HUES6 (cell line): ENCODE data around the gene ETV1.

Experiments used
- H3K27ac ChIP-seq: 2 replicates; pipeline ENCODE4 v1.7.0; 2013; ENCODE audit warnings: low read depth, mild to moderate bottlenecking, low read length, inconsistent platforms
- H3K27me3 ChIP-seq: 2 replicates; pipeline ENCODE4 v1.6.1; 2013; ENCODE audit warnings: low read length; ENCODE audit not compliant: control insufficient read depth, insufficient read depth
- H3K36me3 ChIP-seq: 2 replicates; pipeline ENCODE4 v1.6.1; 2013; ENCODE audit warnings: low read length; ENCODE audit not compliant: control insufficient read depth, insufficient read depth
- H3K4me1 ChIP-seq: 2 replicates; pipeline ENCODE4 v1.6.1; 2013; ENCODE audit warnings: low read length; ENCODE audit not compliant: control insufficient read depth, insufficient read depth
- H3K4me3 ChIP-seq: 2 replicates; pipeline ENCODE4 v1.5.1; 2013; ENCODE audit warnings: low read depth, low read length
- H3K9ac ChIP-seq: one replicate; pipeline ENCODE4 v1.6.1; 2013; ENCODE audit warnings: mild to moderate bottlenecking, low read length
- H3K9me3 ChIP-seq: 2 replicates; pipeline ENCODE4 v1.6.1; 2013; ENCODE audit warnings: low read depth, low read length; ENCODE audit not compliant: control insufficient read depth, insufficient read depth

The ETV1 gene

DNA sequence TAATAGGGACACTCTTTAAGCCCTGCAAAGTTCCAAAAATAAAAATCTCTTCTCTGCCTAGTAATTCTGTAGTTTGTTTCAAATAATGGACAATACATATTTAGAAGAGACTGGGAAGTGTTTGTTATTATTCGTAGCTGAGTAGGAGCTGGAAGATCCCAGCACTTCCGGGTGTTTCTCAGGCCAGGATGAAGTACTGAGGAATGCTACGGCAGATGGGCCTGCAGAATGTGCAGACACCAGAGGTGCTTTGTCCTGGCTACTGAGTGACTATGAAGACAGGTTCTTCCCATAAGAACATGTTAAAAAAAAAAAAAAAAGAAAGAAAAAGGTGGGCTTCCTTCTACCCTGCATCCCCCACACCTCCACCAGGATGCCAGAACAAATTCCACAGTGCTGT, 36.1 kb downstream of the ETV1 start:
- H3K9ac ChIP-seq: no peak overlapping the region
- peaks cover 17% of the 10 kb centered on the region for H3K4me1 ChIP-seq
- no peaks in the 10 kb centered on the region for H3K27me3 ChIP-seq
- H3K9me3 ChIP-seq: no peaks in the 10 kb centered on the region
- no peak overlapping the region for H3K4me3 ChIP-seq
- H3K27ac ChIP-seq: no peak overlapping the region
- peaks cover 4% of the 10 kb centered on the region for H3K36me3 ChIP-seq

DNA sequence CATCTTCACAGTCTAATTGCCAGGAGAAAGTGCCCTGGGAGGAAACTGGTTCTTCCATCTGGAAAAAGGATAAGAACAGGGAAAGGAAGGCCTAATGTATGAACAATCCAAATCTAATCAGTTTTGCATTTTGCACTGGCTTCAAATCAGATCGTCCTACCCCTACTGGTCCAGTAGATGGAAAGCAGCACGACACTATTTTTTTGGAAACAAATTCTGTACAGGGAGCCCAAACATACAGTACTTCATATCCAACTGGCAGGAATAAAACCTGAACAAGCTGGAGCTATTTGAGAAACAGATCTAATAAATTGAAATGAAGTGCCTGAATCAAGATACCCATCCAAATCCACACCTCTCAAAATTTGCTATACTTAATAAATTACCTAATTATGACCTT, 36.5 kb downstream of the ETV1 start:
- no peak overlapping the region for H3K27ac ChIP-seq
- H3K4me3 ChIP-seq: no peak overlapping the region
- H3K9ac ChIP-seq: no peak overlapping the region
- H3K4me1 ChIP-seq: peaks cover 17% of the 10 kb centered on the region
- no peaks in the 10 kb centered on the region for H3K9me3 ChIP-seq
- no peaks in the 10 kb centered on the region for H3K27me3 ChIP-seq
- H3K36me3 ChIP-seq: no peaks in the 10 kb centered on the region

DNA sequence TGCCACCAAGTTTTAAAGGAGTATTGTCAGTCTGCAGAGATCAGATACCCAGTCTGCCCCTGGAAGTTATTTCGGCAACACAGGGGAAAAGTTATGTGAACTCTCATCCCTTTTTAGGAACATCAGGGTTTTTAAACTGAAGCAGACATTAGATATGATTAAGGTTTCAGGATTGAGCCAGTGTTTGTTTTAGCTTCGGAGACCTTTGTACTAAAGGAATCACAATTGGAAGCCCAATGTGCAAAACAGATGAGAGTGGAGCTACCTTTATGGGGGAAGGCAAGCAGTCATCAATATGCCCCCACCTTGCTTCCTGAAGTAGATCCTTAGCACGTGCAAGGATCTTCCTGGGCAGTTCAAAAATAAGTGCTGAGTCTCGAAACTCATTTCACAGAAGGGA, 39.5 kb downstream of the ETV1 start:
- no peaks in the 10 kb centered on the region for H3K9me3 ChIP-seq
- no peak overlapping the region for H3K9ac ChIP-seq
- H3K4me3 ChIP-seq: no peak overlapping the region
- no peak overlapping the region for H3K27ac ChIP-seq
- H3K4me1 ChIP-seq: peaks cover 17% of the 10 kb centered on the region
- 0 out of 2 replicates have a peak, but pooled peaks cover 3% of the 10 kb centered on the region for H3K36me3 ChIP-seq
- no peaks in the 10 kb centered on the region for H3K27me3 ChIP-seq

DNA sequence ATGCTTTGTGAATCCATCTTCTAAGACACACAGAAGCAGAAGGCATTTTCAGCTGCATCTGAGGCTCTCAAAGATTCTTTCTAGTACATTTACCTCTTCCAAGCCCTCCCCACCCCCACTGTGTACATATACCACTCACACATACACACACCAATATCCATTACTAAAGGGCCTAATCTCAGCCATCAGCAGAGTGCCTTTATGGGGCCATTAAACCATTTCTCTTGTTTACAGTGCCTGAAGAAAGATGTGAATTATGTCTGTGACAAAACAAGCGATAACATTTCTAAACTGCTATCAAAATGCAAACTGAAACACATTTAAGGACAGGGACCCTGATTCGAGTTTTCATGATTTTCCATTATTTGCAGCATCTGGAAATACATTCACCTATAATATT, 40.0 kb downstream of the ETV1 start:
- Histone ChIP-seq H3K4me3 (no peak overlapping the region), H3K27me3 (no peaks in the 10 kb centered on the region), H3K36me3 (0 out of 2 replicates have a peak, but pooled peaks cover 3% of the 10 kb centered on the region), H3K27ac (no peak overlapping the region), H3K9me3 (no peaks in the 10 kb centered on the region), H3K4me1 (peaks cover 17% of the 10 kb centered on the region), H3K9ac (no peak overlapping the region)

DNA sequence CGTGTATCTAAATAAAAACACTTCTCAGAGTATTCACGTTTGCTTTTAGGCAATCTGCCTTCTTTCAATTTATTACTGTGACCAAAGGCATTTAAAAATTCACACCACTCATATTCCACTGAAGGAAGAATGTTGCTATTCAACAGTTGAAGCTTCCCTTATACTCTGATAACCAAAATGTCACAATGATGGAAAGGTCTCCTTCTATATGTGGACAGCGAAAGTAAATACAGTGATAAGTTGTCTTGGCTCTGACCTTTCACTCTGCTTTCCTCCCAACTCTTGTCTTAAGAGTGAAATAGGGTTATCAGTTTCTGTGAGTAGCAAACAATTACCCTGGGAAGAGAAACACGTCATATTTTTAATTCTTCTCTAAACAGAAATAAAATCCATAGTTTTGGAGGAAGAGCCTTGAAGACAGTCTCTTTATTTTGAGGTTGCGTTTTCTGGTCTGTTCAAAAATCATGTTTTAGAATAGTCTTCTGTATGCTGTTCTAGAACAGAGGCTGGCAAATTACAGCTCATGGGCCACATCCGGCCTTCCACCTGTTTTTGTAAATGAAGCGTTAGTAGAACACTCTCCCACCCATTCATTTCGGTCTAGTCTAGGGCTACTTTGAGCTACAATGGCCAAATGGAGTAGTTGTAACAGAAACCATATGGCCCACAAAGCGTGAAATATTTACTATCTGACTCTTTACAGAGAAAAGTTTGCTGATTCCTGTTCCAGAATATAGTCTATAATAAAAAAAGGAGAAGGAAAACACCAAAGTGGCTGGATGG, 41.3 kb downstream of the ETV1 start:
- no peaks in the 10 kb centered on the region for H3K9me3 ChIP-seq
- no peak overlapping the region for H3K9ac ChIP-seq
- H3K4me1 ChIP-seq: peaks cover 17% of the 10 kb centered on the region
- no peak overlapping the region for H3K27ac ChIP-seq
- H3K4me3 ChIP-seq: no peak overlapping the region
- H3K36me3 ChIP-seq: 0 out of 2 replicates have a peak, but pooled peaks cover 3% of the 10 kb centered on the region
- H3K27me3 ChIP-seq: no peaks in the 10 kb centered on the region

DNA sequence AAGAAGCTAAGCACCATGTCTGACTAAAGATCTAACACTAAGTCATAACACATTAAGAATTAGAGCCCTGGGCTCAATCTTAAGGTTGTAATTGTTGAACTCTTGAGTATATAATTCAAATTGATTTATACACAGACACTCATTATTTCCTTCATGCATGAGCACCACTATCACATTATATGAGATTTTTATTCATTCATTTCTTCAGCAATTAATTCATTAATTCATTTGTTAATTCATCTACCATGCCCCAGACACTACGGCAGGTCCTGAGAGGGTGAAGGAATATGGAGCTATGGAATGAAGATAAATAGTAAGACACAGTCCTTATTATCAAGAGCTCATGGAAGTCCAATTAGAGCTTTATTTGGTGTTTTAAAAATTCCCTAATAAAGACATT, 41.9 kb downstream of the ETV1 start:
- no peak overlapping the region for H3K27ac ChIP-seq
- peaks cover 17% of the 10 kb centered on the region for H3K4me1 ChIP-seq
- 0 out of 2 replicates have a peak, but pooled peaks cover 3% of the 10 kb centered on the region for H3K36me3 ChIP-seq
- H3K4me3 ChIP-seq: no peak overlapping the region
- no peaks in the 10 kb centered on the region for H3K27me3 ChIP-seq
- H3K9ac ChIP-seq: no peak overlapping the region
- H3K9me3 ChIP-seq: no peaks in the 10 kb centered on the region

DNA sequence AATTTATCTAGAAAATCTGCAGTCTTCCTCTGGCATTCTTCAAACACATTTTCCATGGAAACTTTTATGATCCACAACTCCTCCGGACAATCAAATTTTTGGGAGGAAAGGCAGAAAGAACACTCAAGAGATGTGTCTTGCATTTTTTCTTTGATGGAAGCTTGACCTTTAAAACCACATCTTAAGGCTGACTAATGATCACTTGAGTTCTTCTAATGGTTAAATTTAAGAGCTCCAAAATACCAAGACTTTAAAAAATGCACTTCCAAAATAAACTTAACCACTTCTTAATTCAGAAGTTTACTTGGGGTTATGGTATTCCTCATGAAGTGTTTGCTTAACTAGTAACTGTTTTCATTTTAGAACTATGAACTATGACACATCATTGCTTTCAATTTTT, 43.3 kb downstream of the ETV1 start:
- H3K27me3 ChIP-seq: no peaks in the 10 kb centered on the region
- no peak overlapping the region for H3K9ac ChIP-seq
- no peak overlapping the region for H3K4me3 ChIP-seq
- no peak overlapping the region for H3K27ac ChIP-seq
- 0 out of 2 replicates have a peak, but pooled peaks cover 3% of the 10 kb centered on the region for H3K36me3 ChIP-seq
- no peaks in the 10 kb centered on the region for H3K9me3 ChIP-seq
- peaks cover 17% of the 10 kb centered on the region for H3K4me1 ChIP-seq

DNA sequence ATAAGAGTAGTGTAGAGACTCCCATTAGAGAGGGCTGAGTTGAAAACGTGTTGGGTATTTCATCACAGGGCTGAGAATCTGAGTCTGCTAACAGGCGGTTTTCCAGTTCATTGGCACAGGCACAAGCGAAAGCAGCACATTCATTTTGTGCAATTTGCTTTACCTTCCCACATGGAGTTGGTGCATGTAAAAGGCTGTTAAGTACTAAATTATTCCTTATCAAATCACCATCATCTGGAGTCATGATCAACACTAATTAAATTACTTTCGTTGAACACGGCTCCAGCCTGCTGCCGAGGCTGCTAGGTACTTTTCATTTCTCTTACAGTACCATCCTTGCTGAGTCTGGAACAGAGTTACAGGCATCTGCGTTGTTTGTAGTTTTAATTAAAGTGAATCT, 43.8 kb downstream of the ETV1 start:
- 0 out of 2 replicates have a peak, but pooled peaks cover 3% of the 10 kb centered on the region for H3K36me3 ChIP-seq
- H3K9me3 ChIP-seq: no peaks in the 10 kb centered on the region
- peaks cover 17% of the 10 kb centered on the region for H3K4me1 ChIP-seq
- no peak overlapping the region for H3K4me3 ChIP-seq
- H3K27ac ChIP-seq: no peak overlapping the region
- H3K9ac ChIP-seq: no peak overlapping the region
- H3K27me3 ChIP-seq: no peaks in the 10 kb centered on the region

DNA sequence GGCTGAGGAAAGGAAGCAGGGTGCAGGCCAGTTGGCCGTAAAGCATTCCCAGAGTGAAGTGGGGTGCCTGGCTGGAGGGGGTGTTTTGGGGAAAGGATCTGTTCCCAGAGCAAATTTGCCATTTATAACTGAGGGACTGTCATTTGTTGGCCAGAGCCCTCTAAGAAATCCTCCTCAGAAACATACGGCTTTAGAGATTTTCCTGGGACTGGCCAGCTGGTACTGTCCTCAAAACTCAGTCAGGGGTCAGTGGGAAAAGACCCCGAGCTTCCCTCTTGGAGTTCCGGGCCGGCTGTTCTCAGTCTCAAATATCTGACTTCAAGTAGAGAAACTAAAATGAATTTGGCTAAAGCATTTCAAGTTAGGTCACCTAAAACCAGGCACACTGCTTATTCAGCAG, 55.9 kb downstream of the ETV1 start:
- Histone ChIP-seq H3K9me3 (no peaks in the 10 kb centered on the region), H3K27me3 (no peaks in the 10 kb centered on the region), H3K9ac (no peak overlapping the region), H3K36me3 (peaks cover 57% of the 10 kb centered on the region), H3K4me1 (no peaks in the 10 kb centered on the region; the same call in 1 of the 2 replicates), H3K4me3 (no peak overlapping the region), H3K27ac (no peak overlapping the region)

DNA sequence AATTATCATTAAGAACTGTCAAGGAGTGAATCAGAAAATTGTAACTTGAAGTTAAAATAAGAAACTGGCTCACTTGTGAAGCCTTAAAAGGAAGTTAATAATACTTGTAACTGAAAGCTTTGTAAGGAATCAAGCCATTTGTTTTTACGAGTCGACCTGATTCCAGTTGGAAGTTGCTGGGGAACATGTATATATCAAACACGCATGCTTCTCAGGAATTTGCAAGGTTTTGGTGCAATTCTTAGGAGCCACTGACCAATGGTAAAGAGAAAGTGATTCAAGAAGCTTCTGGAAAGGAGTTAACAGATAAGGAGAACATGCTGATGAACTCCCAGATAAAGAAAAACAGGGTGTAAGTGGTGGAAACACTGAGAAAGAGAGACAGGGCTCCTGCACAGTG, 56.4 kb downstream of the ETV1 start:
- Histone ChIP-seq H3K9me3 (no peaks in the 10 kb centered on the region), H3K9ac (no peak overlapping the region), H3K27ac (no peak overlapping the region), H3K27me3 (no peaks in the 10 kb centered on the region), H3K4me3 (no peak overlapping the region), H3K36me3 (peaks cover 52% of the 10 kb centered on the region), H3K4me1 (no peaks in the 10 kb centered on the region; the same call in 1 of the 2 replicates)

DNA sequence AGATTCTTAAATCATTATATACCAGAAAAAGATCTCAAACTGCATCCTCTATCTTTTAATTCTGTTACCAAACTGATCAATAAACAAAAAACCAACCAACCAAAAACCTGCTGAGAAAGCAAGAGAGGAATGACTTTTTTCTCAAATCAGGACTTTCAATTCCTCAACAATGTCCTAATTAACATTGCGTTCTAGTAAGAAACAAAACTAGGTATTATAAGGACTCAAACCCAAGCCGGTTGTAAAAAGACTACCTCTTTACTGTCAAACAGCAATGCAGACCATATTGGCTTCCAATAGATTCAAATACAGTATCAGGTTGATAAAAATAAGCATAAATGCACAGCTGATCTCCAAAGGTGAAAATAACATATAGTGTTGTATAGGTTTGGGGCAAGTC, 57.3 kb downstream of the ETV1 start:
- no peak overlapping the region for H3K27ac ChIP-seq
- no peak overlapping the region for H3K9ac ChIP-seq
- no peak overlapping the region for H3K4me3 ChIP-seq
- peaks cover 57% of the 10 kb centered on the region for H3K36me3 ChIP-seq
- no peaks in the 10 kb centered on the region; the same call in 1 of the 2 replicates for H3K4me1 ChIP-seq
- no peaks in the 10 kb centered on the region for H3K9me3 ChIP-seq
- no peaks in the 10 kb centered on the region for H3K27me3 ChIP-seq
